NCI-H345 (cell line): ENCODE results near the gene PPA1.
"Not testable (repeated sequence)": the region's sequence is repeated elsewhere in the genome, so short reads cannot be mapped to it uniquely, and the experiment has no call there.

Experiments used
- DNase-seq: peaks from one replicate; lab custom pipeline; 2025; lab: John Stamatoyannopoulos, UW

PPA1 gene

GRCh38 chr10:70233109-70233938, at the start of gene PPA1:
Gene PPA1, minus strand, starts transcription at chr10:70233429. Its CDS starts 102 bp downstream, at chr10:70233327.
- peak; percentile 94 for DNase-seq

- no peak for DNase-seq
Observed at GRCh38 chr10:70281609-70282008, 48.4 kb upstream of the PPA1 start.

DNA sequence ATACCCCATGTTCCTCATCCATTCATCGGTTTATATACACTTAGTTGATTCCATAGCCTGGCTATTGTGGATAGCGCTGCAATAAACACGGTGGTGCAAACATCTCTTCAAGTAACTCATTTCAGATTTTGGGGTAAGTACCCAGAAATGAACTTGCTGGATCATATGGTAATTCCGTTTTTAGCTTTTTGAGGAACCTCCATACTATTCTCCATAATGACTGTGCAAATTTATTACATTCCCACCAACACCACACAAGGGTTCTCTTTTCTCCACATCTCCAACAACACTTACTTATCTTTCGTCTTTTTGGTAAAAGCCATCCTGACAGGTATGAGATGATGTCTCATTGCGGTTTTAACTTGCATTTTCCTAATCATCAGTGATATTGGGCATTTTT, 46.9 kb upstream of the PPA1 start:
- DNase-seq, result no peak

DNA sequence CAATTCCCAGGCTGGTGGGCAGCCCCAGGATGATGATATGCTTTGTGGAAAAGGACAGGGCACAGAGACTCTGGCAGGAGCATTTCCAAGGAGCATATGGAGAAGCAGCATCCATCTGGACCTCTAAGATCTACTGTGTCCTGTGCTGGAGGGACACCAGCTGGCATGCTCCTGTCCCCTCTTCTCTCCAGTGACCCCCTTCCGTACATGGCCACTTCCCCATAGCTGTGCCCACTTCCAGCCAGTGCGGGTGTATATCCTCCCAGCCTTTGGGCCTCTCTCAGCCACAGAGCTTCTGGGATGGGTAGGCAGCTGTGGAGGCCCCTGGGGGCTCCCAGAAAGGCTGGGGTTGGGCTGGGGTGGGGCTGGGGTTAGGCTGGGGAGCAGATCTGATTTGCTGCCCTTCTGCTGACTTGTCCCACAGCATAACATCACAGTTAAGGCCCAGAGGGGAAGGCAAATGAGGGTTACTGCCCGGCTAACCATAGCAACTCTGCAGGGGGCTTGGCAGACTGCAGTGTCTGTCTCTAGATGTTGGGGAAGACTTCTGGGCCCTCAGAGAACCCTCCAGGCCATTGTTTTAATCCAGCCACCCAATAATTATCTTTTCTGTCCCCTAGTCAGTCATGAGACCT, 44.3 kb upstream of the PPA1 start:
- no peak for DNase-seq

- DNase-seq, result no peak
Observed at GRCh38 chr10:70274643-70275042, 41.4 kb upstream of the PPA1 start.

GRCh38 chr10:70272925-70273316, 39.7 kb upstream of the PPA1 start:
- no peak for DNase-seq

- no peak for DNase-seq
Observed at GRCh38 chr10:70271996-70272924, 39.0 kb upstream of the PPA1 start.

- no peak for DNase-seq
Observed at GRCh38 chr10:70270952-70271351, 37.7 kb upstream of the PPA1 start.

DNA sequence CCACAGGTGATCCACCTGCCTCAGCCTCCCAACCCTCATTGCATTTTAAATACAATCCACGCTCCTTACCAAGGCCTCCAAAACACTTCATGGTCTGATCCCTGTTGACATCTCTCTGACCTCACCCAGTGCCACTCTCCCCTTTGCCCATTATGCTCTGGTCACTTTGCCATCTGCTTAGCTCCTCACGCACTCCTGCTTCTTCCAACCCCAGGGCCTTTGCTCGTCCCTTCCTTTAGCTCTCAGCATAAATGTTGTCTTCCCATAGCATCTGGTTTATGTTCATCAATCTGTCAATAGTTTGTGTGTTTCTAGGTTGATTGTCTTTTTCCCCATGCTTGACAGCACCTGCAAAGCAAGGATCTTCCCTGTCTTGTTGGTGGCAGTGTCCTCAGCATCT, 36.5 kb upstream of the PPA1 start:
- no peak for DNase-seq

DNA sequence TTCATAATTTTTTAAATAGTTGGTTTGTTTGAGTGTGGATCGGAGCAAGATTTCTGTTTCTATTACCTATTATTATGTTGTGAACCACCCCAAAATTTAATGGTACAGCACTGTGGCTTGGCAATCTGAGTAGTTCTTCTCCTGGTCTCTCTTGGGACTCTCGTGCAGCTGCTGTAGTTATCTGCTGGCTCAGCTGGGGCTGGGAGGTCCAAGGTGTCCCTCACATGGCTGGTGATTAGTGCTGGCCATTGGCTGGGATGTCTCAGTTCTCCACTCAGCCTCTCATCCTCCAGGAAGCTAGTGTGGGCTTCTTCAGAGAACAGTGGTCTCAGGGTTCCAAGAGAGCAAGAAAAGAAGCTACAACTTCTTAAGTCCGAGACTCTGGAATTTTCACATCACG, 35.1 kb upstream of the PPA1 start:
- DNase-seq, result no peak

- no peak for DNase-seq
Observed at GRCh38 chr10:70267161-70267933, 34.1 kb upstream of the PPA1 start.

DNA sequence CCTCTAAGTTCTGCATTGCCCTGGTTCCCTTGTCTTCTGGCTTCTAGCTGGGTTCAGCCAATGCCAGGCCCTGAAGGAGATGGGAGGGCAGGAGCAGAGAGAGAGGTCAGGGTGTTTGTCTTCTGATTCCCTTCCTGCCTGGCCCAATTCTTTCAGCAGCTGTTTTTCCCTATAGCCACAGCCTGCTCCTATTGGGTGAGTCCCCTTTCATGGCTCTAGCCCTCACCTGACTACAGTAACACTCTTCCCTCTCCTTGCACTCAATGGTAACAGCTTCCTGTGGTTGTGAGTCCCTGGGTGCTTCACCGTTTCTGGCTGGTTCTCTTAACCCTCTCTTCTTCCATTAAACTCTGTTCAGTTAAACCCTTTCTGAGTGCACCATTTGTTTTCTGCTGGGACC, 33.5 kb upstream of the PPA1 start:
- no peak for DNase-seq

- DNase-seq, result no peak
Observed at GRCh38 chr10:70266056-70266455, 32.8 kb upstream of the PPA1 start.

GRCh38 chr10:70265032-70265689, 31.9 kb upstream of the PPA1 start:
- no peak for DNase-seq

- no peak for DNase-seq
Observed at GRCh38 chr10:70260734-70261133, 27.5 kb upstream of the PPA1 start.

DNA sequence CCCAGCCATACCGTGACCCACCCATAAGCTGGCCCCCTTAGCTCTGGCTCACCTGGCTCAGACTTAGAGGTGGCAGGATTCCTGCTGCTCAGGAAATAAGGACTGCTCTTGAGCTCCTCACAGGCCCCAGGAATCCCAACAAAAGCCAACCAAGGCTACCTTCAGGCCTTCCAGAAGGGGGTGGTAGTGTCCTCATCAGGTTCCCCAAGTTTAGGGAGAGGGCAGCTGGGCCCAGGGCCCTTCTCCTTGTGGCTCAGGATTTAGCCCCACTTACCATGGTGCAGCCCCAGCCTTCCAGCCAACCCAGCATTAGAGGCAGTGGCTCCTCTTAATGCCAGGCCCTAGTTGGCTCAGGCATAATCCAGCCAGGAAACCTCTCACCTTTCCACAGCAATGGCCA, 27.0 kb upstream of the PPA1 start:
- no peak for DNase-seq

DNA sequence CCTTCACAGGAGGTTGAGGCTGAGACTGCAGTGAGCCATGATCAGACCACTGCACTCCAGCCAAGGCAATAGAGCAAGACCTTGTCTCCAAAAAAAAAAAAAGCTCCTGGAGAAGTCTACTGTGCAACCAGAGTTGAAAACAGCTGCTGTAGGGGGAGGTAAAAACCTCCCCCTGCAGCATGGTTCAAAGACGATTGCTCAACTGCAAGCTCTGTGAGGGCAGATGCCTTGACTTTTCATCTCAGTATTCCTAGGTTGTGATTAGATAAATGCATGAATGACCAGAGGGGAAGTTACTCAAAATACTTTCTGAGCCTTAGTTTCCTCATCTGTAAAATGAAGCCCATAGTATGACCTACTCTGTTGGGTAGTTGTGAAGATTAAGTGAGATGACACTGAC, 25.0 kb upstream of the PPA1 start:
- no peak for DNase-seq

DNA sequence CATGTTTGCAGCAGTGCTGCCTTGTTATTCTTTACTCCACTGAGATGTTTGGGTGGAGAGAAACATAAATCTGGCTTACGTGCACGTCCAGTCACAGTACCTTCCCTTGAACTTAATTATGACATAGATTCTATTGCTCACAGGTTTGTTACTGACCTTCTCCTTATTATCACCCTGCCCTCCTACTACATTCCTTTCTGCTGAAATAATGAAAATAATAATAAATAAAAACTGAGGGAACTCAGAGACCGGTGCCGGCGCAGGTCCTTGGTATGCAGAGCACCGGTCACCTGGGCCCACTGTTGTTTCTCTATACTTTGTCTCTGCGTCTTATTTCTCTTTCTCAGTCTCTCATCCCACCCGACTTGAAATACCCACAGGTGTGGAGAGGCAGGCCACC, 24.6 kb upstream of the PPA1 start:
- not testable (repeated sequence) for DNase-seq

DNA sequence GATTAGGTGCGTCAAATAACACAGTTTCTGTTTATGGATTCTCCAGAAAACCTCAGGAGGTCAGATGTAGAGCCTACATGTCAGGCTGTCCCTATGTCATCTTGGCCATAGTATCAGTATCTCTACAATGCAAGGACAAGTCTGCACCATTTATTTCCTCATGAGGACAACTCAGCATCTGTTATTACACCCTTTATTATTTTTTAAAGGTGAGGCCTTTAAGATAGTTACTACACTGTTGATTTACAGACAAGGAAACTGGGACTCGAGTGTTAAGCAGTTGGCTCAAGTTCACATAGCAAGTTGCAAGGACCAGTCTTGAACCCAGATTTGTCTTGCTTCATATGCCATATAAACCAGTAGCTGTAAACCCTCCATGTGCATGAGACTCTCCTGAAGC, 23.2 kb upstream of the PPA1 start:
- DNase-seq, result no peak

- DNase-seq, result no peak
Observed at GRCh38 chr10:70255329-70256299, 22.4 kb upstream of the PPA1 start.
